Measurements from ENCODE around the gene NHLRC4. TPM values are rescaled to one million over a fixed set of nuclear protein-coding genes. Genes with fewer than 3 reads are reported as not detected.

The NHLRC4 gene
- polyA plus RNA-seq, 1 donor (not counting 4 experiments of a cell fraction or from before 2014, with no cell fraction given): 0.10 TPM

GRCh38 chr16:554640-555365 lies 12.0 kb upstream of the NHLRC4 start:
- dilution Hi-C loops (cut with MboI; ENCODE audit: extremely low pct_ligation_motif_present, low sequenced_read_pairs): no loop called here
- TF ChIP-seq CTCF (optimal IDR thresholded peaks at IDR 0.05 in 1 of 3, IDR thresholded peaks at IDR 0.05 in 1 of 3, conservative IDR thresholded peaks at IDR 0.05 in 1 of 3; ENCODE audit: extremely low read depth in 1 of 3, insufficient read depth in 2 of 3, low read length in 3 of 3): no peak
- TF ChIP-seq EZH2 (IDR thresholded peaks at IDR 0.05; ENCODE audit: low read length): no peak
- peaks cover 12% of the 10 kb centered on the region for H3K4me1 ChIP-seq (ENCODE audit: control insufficient read depth, extremely low read depth, insufficient read depth, low read length)
- FAIRE-seq: no peak
- H3K4me3 ChIP-seq (ENCODE audit: control insufficient read depth in 2 of 3, extremely low read depth in 1 of 3, insufficient read depth in 2 of 3, low read depth in 1 of 3, low read length in 3 of 3): peak overlapping the region in 2 of 3 experiments; percentile 18 to 48
- no peaks in the 10 kb centered on the region for H3K9me3 ChIP-seq (ENCODE audit: control insufficient read depth, low read depth, low read length)
- H2AFZ ChIP-seq (ENCODE audit: control insufficient read depth, low read length): no peak overlapping the region
- no peak overlapping the region for H3K27ac ChIP-seq (ENCODE audit: control insufficient read depth, insufficient read depth, low read length)
- H3K79me2 ChIP-seq (ENCODE audit: control insufficient read depth, insufficient read depth, low read length): peaks cover 4% of the 10 kb centered on the region
- peak overlapping the region; percentile 9 for H3K9ac ChIP-seq (ENCODE audit: control insufficient read depth, extremely low read depth, insufficient read depth, low read length)
- H3K9me1 ChIP-seq (ENCODE audit: control insufficient read depth, extremely low read depth, insufficient read depth, low read length): no peaks in the 10 kb centered on the region
- H3K36me3 ChIP-seq (ENCODE audit: control insufficient read depth in 2 of 2, extremely low read depth in 1 of 2, insufficient read depth in 2 of 2, low read length in 2 of 2): peaks cover 3 to 5% of the 10 kb centered on the region in 2 experiments
- no peak for DNase-seq (ENCODE audit: low read depth, low spot score)
- peaks cover under 1% of the 10 kb centered on the region for H4K20me1 ChIP-seq (ENCODE audit: control insufficient read depth, extremely low read depth, insufficient read depth, low read length)
- peak overlapping the region; percentile 75 for H3K4me2 ChIP-seq (ENCODE audit: control insufficient read depth, extremely low read depth, insufficient read depth, low read depth, low read length)
- H3K27me3 ChIP-seq (ENCODE audit: control insufficient read depth, extremely low read depth, insufficient read depth, low read length): peaks cover 24% of the 10 kb centered on the region

GRCh38 chr16:555528-556473 lies 11.0 kb upstream of the NHLRC4 start:
- peaks cover 12% of the 10 kb centered on the region for H3K4me1 ChIP-seq (ENCODE audit: control insufficient read depth, extremely low read depth, insufficient read depth, low read length)
- DNase-seq (ENCODE audit: low read depth, low spot score): no peak
- no peaks in the 10 kb centered on the region for H3K9me1 ChIP-seq (ENCODE audit: control insufficient read depth, extremely low read depth, insufficient read depth, low read length)
- peaks cover 32% of the 10 kb centered on the region for H3K27me3 ChIP-seq (ENCODE audit: control insufficient read depth, extremely low read depth, insufficient read depth, low read length)
- no peak overlapping the region for H3K27ac ChIP-seq (ENCODE audit: control insufficient read depth, insufficient read depth, low read length)
- H3K36me3 ChIP-seq (ENCODE audit: control insufficient read depth in 2 of 2, extremely low read depth in 1 of 2, insufficient read depth in 2 of 2, low read length in 2 of 2): peaks cover 3 to 4% of the 10 kb centered on the region in 2 experiments
- no peak overlapping the region for H2AFZ ChIP-seq (ENCODE audit: control insufficient read depth, low read length)
- no peak overlapping the region for H3K4me2 ChIP-seq (ENCODE audit: control insufficient read depth, extremely low read depth, insufficient read depth, low read depth, low read length)
- TF ChIP-seq CTCF (optimal IDR thresholded peaks at IDR 0.05 in 1 of 3, IDR thresholded peaks at IDR 0.05 in 1 of 3, conservative IDR thresholded peaks at IDR 0.05 in 1 of 3; ENCODE audit: extremely low read depth in 1 of 3, insufficient read depth in 2 of 3, low read length in 3 of 3) (peak in 1 of 3 experiments; percentile 47), EZH2 (IDR thresholded peaks at IDR 0.05; ENCODE audit: low read length) (no peak)
- dilution Hi-C loops (cut with MboI; ENCODE audit: extremely low pct_ligation_motif_present, low sequenced_read_pairs): no loop called here
- H3K4me3 ChIP-seq (ENCODE audit: control insufficient read depth in 2 of 3, extremely low read depth in 1 of 3, insufficient read depth in 2 of 3, low read depth in 1 of 3, low read length in 3 of 3): no peak overlapping the region
- H4K20me1 ChIP-seq (ENCODE audit: control insufficient read depth, extremely low read depth, insufficient read depth, low read length): no peaks in the 10 kb centered on the region
- H3K9ac ChIP-seq (ENCODE audit: control insufficient read depth, extremely low read depth, insufficient read depth, low read length): peak overlapping the region; percentile 9
- no peaks in the 10 kb centered on the region for H3K79me2 ChIP-seq (ENCODE audit: control insufficient read depth, insufficient read depth, low read length)
- no peak for FAIRE-seq
- no peaks in the 10 kb centered on the region for H3K9me3 ChIP-seq (ENCODE audit: control insufficient read depth, low read depth, low read length)
